ENCODE results near the gene IMMT.
A peak's percentile ranks its signal among the peaks of the same experiment; 100 is the strongest.
"Not testable (repeated sequence)": the region's sequence is repeated elsewhere in the genome, so short reads cannot be mapped to it uniquely, and the experiment has no call there.

The IMMT gene

DNA sequence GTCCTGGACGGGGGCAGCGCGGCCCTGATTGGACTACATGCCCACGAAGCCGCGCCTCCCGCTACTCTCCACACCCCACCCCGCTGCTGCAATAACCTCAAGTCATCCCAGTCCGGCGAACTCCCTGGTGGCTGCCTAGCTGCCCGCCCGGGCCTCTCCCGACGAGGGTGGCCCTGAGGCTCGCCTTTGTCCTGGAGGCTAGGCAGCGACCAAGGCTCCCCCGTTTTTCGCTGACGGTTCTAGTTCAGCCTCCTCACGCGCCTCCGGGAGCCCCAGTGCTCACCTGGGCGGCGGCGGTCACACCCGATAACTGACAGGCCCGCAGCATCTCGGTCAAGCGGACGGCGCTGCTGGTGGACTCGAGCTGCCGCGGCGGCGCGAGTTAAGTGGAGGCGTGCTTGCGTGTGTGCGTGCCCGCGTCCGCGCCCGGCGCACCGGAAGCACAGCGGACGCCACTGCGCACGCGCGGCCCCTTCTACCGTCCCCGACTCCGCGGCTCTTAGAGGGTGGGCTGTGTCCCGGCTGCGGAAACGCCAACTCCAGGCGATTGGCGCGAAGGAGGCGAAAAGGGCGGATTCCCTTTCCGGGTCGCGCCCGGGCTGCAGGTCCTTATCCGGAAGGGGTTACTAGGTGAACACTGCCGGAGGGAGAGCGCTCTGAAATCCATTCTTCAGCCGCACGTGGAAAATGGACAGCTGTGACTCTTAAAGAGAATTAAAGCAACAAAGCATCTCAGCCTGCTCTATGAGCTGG, at the start of gene IMMT:
TSS of gene IMMT (minus strand) at position 408 of the 753 bp plus-strand sequence. CDS start at position 328, 80 bp downstream.
- peak; percentile 97 for DNase-seq

DNA sequence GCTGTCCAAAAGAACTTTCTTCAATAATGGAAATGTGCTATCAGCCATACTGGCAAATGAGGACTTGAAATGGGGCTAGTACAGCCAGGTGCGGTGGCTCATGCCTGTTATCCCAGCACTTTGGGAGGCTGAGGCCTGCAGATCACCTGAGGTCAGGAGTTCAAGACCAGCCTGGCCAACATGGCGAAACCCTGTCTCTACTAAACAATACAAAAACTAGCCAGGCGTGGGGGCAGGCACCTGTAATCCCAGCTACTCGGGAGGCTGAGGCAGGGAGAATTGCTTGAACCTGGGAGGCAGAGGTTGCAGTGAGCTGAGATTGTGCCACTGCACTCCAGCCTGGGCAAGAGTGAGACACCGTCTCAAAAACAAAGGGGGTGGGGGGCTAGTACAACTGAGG, 49.5 kb upstream of the IMMT start:
- DNase-seq, result not testable (repeated sequence)

DNA sequence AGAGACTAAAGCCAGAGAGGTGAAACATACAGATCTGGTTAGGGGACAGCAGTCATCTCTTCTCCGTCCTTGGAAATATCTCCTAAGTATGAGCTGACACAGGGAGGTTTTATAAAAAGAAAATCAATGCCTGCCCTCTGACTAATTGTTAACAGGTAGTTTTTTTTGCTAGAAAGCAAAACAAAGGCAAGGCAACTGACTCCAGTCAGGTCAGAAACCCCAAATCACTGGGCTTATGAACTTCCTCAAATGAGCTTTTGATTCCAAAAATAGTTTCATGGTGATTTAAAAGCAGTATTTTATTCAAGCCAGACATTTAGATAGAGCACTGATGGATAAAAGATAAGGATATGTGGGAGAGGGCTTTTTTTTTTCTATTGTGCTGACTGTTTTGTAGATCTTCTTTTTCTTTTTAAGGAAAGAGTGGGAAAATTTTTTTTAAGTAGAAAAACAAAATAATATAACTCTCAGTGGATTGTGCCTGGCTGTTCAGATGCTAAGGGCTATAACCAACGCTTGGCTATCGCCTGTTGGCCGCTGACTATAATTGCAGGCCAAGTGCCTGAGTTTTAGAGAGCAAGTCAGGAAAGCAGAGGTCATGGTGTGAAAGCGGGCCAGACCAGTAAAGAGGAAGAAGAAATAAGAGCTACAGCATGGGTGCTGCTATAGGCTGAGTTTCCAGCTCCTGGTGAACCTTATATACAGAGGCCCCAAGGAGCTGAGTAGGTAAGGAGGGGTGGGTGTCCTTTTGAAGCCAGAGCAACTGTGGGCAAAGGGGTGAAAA, 48.9 kb upstream of the IMMT start:
- DNase-seq, result no peak

DNA sequence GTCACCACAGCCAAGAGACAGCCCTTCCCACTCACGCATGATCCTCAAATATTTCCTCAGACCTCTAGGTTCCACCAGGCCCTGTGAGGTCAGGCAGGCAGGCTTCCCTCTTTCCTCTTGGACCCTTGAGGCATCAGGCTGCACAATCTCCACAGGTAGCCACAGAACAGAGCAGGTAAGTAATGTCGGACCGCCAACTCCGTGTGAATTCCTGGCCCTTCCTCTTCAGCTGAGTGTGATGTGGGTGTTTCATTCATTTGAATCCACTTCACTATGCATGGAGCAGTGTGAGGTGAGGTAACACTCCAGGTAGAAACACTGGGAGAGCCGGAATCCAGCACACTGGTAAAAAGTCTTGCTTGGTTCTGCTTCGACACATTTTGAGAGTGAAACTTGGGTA, 48.0 kb upstream of the IMMT start:
- DNase-seq, result no peak

DNA sequence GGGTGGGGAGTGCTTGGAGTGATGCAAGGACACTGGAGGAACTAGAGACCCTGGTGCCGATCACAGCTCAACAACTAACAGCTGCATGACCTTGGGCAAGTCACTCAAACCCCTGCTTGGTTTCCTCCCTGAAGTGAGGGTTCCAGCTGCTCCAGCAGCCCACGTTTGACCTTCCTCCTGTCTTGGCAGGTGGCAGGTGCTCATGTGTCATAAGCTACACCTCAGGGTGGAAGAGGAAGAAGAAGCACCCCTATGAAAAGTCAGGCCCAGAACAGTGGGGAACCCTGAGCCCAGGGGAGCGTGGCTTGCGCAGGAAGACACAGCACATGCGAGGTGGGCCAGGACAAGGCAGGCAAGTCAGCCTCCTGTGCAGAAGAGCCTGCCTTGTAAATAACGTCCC, 46.3 kb upstream of the IMMT start:
- no peak for DNase-seq

DNA sequence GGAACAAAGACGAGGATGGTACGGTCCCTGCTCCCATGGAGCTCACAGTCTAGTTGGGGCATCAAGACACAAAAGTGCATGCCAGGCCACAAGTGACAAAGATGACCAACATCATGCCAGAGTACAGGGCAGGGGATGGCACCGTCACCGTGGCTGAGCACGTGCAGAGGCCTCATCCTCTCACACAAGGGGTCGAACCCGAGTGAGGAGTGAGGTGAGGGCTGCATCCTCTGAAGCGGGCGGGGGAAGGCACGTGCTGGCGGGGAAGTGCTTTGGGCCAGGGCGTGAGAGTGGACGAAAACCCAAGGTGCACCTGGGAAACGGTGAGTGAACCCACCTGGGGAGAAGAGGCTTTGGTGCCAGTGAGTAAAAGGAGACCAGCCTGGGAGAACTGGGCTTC, 45.0 kb upstream of the IMMT start:
- DNase-seq, result no peak

DNA sequence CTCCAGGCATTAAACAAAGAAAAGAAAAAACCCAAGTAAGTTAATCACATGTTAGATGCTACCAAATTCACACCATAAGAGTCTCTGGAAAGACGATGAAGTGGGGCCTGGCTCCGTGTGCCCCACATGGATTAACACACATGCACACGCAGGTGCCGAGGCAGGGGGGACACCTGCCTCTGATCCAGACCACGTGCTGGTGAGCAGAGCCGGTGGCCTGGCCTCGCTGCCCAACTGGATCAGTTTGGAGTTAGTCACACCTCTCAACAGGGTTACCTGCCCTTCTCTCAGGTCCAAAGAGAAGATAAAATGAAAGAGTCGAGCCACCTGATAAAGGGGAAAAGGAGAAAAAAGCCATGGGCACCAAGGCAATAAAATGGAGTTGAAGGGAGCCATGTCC, 44.5 kb upstream of the IMMT start:
- no peak for DNase-seq

DNA sequence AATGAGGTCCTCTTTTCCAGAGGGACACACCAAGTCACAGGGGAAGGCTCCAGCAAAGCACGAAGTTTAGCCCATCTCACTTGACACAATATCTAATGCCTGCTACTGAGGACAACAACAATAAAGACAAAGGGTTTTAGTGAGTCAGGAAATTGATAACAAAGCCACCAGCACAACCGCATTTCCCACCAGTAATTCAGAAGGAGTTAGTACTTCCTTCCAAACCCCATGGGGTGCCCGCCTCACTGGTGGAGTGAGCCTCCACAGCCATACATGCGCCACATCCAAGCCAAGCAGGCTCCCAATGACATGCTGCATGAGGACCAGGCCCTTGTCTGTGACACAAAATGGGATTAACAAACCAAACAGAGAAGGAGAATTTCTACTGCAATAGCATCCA, 44.1 kb upstream of the IMMT start:
- DNase-seq, result no peak

DNA sequence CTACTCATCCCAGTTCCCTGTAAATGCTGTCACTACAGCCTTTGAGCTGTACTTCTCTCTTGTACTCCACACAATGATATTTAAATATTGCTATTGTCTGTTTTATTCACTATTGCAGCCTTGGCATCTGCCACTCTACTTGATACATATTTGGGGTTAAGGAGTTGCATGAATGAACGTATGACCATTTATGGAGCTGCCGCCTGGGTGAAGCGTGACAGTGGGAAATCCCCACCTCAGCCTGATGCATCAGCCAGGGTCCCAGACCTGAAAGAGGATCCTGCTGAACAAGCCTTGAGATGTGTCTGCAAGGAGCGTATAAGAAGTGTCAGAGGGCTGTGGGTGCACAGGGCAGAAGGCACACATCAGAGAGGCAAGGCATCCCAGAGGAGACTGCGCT, 43.1 kb upstream of the IMMT start:
- no peak for DNase-seq

DNA sequence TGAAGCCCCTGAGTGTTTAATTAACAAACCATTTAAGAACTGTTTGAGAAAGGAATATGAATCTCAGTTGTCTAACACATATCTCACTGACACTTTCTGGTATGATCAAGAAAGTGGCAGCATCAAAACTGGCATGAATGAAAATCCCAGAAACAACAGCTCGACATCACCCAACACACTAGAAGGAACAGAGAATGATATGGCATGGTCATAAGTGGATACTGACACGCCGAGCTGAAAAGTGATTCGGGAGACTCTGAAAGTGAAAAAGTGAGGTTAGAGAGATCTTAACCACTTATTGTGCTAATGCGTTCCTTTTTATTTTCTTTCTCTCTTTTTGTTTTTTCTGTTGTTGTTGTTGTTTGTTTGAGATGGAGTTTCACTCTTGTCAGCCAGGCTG, 41.9 kb upstream of the IMMT start:
- DNase-seq, result no peak

DNA sequence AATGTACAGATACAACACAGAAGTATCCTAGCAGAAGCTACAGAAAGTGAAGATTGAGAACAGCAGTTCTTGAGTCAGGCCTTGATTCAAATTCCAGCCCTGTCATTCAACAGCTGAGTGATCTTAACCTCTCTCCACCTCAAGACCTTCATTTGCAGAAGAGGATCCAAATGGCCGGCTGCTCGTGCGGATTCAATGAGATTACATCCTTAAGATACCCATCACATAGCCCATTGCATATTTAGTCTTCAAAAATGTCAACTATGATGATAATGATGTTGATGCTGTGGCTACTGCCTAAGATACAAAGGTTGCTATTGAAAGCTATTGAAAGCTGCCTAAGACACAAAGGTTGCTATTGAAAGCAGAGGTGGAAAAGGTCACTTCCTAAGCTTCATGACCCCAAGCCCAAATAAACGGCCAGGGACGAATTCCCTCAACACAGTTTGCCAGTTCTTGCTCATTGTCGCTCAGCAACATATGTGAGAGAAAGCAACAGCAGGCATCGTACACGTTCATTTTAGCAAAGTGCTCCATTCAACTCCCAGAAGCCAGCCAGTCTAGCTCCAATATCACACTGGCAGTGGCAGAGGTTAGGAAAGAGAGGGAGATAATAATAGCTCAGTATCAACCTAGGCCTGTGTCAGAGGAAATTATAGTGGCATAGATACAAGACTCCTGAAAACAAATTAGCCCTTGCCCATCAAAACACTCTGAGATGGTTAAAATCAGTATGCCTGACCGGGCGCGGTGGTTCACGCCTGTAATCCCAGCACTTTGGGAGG, 40.1 kb upstream of the IMMT start:
- DNase-seq, result no peak

DNA sequence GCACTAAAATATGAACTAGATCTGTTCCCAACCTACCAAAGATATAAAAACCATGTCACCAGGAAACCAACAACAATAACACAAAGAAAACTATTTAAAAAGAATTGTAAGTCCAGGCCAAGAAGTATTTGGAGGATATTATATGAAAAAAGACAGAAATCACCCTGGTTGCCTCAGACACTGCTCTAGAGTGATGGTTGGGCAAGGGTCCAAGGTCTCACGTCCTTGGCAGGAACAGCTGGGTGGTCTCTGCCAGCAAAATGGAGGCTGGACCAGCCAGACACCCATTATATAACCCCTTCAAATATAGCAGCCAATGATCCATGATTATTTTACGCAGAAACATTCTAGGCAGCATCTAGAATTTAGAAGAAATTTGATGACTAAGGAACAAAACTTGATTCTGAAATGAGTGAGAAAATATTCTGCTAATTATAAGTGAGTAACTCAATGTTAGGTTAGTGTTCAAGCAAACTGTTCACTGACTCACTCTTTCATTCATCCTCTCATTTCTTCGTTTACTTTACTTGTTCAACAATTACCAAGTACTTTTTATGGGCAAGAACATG, 39.4 kb upstream of the IMMT start:
- DNase-seq, result no peak

DNA sequence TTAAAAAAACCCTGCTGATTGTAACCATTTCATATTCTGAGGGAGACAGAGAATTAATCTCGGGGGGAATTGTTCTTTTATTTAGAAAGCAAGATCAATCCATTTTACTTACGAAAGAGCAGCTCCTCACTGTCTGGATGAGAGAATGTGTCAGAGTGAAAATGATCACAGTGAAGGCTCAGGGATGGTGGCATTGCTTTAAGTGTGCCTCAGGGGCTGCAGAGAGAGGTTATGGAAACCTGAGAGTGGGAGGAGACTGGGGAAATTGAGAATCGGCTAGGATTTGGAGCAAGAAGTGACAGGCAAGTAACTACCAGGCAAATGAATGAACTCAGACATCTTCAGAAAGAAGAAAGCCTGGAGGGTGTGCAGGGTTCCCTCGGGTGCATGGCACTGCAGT, 38.2 kb upstream of the IMMT start:
- DNase-seq, result no peak

DNA sequence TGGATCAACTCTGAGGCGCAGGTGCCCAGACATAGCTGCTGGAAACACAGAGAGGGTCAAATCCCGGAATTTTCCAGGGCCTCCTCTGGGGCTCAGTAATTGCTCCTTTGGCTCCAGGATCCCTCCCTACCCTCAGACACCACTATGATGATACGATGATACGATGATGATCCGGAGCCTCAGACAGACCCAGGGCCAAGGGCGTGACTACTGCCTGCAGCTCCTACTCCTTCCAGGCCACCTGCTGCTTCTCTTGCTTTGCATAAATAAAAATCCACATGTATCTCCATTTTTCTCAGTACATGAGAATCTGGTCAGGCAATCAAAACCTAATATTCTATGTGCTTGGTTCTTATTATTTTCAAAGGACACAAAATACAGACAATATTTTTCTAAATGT, 37.6 kb upstream of the IMMT start:
- no peak for DNase-seq

DNA sequence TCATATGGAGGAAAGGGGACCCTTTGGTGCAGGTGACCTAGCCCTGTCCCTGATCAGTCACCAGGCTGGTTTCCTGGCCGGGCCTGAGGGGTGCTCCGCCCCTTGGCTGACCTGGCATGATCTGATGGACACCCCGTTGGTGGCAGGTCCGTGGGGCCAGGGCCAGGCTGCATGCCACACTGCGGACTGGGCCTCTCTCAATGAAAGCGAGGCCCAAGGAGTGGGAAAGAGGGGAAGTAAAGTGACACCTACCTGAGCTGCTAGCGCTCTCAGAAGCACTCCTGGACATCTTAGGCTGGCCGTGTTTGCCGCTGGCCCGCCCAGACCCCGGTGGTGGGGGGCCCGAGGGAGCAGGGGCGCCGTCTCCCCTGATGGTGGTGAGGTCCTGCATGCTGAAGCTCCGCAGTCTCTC, 37.1 kb upstream of the IMMT start:
- no peak for DNase-seq

DNA sequence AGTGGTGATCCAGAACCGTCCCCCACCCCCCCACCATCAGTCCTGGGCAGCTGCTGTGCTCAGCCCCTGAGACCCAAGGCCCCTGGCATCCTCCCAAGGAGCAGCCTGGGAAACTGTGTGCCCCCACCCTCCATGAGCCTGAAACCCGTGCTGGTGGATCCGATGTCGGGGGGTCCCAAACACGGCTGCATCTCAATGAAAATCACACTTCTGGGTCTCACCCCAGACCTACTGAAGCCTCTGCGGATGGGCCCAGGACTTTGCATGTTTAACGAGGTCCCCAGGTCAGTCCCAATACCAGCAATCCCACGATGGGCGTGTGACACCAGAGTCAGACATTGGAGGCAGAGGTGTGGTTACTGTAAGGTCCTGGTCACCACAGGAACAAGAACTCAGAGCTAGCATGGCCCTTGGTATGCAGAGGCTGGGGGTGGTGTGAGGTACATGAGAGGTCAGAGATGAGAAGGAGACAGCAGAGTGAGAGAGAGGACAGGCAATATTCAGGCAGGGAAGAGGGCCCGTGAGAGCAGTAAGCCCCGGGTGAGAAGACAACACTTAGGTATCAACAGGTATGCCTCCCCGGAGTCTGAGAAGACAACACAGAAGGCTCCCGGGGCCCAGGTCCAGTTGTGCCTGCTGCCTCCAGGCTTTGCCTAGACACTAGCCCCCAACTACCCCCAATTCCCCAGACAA, 36.6 kb upstream of the IMMT start:
- no peak for DNase-seq

DNA sequence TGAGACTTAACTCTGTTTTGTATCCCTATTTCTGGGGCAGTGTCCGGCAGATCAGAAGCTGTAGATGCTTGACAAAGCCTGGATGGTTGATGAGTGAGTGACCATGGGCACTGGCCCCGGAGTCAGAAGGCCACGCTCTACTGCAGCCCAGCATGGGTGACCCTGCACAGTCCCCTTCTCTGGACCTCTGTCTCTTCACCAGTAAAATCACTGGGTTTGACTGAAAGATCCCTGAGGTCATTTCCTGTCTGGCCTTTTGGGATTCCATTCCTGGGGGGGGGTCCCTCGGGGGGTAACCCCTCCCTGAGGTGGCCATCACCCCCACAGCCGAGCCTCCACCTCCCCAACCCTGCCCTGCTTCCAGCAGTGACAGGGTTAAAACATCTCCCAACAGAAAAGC, 35.7 kb upstream of the IMMT start:
- no peak for DNase-seq

DNA sequence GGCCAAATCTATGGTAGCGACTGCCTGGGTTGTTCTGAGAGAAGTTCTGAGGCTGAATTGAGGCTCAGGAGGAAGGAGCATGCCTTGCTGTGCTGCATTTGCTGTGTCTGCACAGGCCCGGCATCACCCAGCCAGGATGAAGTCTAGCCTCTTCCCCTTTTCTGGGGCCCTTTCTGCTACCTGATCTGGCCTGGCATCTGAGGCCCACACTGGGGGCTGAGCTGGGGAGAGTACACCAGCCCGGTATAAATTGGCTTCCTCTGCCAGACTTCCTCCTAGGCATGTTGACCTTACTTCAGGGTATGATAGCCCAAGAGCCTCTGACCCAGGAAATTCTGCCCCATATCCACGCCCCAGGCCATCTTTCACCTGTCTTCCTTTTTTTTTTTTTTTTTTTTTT, 34.0 kb upstream of the IMMT start:
- no peak for DNase-seq

DNA sequence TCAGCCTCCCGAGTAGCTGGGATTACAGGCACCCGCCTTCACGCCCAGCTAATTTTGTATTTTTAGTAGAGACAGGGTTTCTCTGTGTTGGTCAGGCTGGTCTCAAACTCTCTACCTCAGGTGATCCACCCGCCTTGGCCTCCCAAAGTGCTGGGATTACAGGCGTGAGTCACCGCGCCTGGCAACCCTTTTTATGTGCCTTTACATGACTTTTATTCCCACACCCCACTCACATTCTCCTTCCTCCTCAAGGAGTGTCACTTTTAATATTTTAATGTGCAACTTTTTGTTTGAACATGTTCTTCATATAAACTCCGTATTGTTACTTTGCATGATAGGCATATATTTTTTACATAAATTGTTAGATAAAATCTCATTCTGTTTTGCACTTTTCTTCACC, 33.3 kb upstream of the IMMT start:
- DNase-seq, result not testable (repeated sequence)

DNA sequence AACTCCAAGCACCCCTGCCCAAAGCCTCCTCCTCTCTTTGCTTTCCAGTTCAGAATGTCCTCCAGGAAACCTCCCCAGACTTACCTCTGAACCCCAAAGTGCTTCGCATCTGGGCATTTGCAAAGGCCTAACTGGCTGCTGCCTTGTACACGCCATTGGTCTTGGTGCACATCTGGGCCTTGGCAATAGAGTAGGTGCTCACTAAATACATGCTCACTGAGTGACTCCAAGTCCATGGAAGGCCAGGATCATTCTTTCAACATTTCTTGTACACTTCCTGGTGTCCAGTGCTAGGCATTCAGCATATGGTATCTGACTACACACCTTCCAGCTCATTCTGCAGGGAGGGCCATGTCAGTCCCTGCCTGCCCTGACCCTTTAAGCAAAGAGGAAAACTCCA, 32.4 kb upstream of the IMMT start:
- DNase-seq, result no peak

DNA sequence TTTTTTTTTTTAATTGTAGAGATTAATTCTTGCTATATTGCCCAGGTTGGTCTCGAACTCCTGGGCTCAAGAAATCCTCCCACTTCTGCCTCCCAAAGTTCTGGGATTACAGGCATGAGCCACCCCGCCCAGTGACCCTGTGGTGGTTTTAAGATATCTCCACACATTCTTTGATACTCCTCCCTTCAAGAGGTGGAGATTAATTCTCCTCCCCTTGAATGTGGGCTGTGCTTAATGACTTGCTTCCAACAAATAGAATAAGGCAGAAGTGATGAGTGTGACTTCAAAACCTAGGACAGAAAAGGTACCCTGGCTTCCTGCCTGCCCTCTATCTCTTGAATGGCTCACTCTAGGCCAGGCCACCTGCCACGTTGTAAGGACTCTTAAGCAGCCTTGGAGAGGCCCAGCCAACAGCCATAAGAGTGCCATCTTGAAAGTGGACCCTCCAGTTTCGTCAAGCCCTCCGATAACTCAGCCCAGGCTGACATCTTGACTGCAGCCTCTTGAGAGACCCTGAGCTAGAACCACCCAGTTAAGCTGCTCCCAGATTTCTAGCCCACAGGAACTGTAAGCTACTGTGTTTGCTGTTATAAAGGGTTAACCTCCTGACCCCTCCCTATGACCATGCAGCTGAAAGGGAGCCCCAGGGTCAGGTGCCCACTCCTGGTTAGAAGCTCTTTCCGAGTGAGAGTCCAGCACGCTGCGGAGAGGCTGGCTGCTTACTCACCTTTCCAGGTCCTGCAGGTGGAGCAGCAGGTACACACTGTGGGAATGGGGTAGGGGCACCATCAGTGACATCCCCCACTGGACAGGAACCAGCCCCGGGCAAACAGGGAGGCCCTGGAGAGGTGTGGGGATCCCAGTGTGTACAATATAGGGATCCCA, 31.6 kb upstream of the IMMT start:
- no peak for DNase-seq

DNA sequence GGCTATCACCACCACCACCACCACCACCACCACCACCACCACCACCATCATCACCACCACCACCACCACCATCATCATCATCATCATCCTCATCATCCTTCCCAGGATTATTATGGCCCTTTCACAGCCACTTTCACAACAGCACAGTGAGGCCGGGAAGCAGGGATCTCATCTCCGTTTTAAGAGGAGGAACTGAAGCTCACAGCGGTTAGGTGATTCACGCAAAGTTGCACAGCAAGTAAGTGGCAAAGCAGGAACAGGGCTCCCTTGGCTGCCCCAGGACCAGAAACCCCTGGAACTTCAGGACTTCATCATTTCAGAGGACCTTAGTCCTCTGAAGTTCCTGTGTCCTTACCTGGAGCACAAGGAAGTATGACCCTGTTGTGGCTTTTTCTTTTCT, 30.8 kb upstream of the IMMT start:
- DNase-seq, result no peak

All from NCI-H2171 treated with DMSO at 0.1 percent for 48 hours (cell line).